IPS-NIHi7 (cell line): Measurements from ENCODE around the gene SEPTIN6.

ENCODE experiments used
- DNase-seq: peaks from one replicate; pipeline ENCODE4 v3.0.0; 2012; ENCODE audit warnings: mixed read lengths; ENCODE audit errors: extremely low spot score

The SEPTIN6 gene

GRCh38 chrX:119648421-119648775 is 44.6 kb downstream of the SEPTIN6 start:
- DNase-seq: no peak

DNA sequence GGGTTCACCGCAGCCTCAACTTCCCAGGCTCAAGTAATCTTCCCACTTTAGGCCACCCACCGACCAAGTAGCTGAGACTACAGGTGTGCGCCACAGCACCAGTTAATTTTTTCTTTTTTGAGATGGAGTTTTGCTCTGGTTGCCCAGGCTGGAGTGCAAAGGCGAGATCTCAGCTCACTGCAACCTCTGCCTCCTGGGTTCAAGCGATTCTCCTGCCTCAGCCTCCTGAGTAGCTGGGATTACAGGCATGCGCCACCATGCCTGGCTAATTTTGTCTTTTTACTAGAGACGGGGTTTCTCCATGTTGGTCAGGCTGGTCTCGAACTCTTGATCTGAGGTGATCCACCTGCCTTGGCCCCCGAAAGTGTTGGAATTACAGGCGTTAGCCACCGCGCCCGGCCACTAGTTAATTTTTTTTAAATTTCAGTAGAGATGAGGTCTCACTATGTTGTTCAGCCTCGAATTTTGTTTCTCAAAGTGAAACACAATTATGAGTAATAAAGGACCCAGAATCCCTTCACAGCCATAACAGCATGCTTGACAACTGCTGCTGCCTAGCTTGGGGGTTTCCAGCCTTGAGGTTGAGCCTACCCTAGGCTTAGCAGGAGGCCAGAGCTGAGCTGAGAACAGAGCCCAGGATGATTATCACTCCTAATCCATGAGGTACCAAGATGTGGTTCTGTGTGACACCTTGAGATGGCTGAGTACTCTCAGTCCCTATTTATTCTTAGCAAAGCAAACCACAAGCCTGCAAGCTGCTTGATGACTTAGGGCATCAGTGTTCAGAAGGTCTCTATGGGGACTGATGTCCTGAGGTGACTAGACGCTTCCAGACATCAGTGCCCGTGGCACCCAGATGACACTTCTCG is 45.2 kb downstream of the SEPTIN6 start:
- DNase-seq: no peak

DNA sequence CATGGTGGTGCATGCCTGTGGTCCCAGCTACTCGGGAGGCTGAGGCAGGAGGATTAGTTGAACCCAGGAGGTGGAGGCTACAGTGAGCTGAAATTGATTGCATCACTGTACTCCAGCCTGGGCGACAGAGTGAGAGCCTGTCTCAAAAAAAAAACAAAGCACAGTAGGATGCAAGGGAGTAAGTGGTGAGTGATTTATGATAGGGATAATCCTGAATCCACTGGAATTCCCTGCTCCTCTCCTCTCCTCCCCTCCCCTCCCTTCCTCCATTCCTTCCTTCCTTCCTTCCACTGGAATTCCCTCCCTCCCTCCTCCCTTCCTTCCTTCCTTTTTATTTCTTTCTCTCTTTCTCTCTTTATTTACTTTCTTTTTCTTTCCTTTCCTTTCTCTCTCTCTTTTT is 45.9 kb downstream of the SEPTIN6 start:
- no peak for DNase-seq

GRCh38 chrX:119646515-119646914 is 46.5 kb downstream of the SEPTIN6 start:
- DNase-seq: no peak

DNA sequence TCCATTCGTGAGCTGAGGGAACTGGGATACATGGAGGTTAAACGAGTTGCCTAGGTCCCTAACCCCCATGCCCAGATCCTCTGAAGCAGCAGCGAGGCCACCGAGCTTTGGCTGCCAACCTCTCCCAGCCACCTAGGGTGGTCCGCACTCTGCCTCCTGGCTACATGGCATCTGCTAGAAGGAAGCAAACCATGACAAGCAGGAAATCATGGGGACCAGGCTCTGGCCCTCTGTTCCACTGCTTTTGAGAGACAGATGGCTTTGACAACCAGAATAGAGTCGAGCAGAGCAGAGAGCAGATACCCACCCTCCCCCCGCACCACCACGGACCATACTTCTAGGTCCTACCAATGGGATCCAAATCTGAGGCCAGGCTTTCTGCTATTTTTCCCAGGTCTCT is 49.3 kb downstream of the SEPTIN6 start:
- no peak for DNase-seq
